Ovary (tissue), 3 donors: ENCODE measurements around the gene OR10V1.

Source experiments
- CTCF ChIP-seq, 3 donors: fragments of 450-650 bp in 2 of 3; fragments of 200-600 bp in 1 of 3; IDR thresholded peaks; one replicate each; pipeline versions ENCODE4 v1.5.1 to v1.8.0; 2016 to 2022; ENCODE audit warnings: antibody characterized with exemption in 3 of 3, mild to moderate bottlenecking in 1 of 3
- EP300 ChIP-seq: sonication (generic); formaldehyde crosslinking; IDR thresholded peaks from one replicate; pipeline ENCODE4 v1.6.1; 2017; ENCODE audit warnings: antibody characterized with exemption
- POLR2A ChIP-seq: fragments of 450-650 bp; IDR thresholded peaks from one replicate; pipeline ENCODE4 v1.6.1; 2017; ENCODE audit warnings: antibody characterized with exemption, mild to moderate bottlenecking, moderate library complexity
- donor health status: DM: no; HTN: no; CAD: no.

GRCh38 chr11:59669611-59670009 lies 44.0 kb downstream of the OR10V1 start:
- TF ChIP-seq CTCF (IDR thresholded peaks at IDR 0.05) (no peak), EP300 (no peak), POLR2A (no peak)
